Central memory CD4-positive, alpha-beta T cell (primary cell): ENCODE results near the gene TPCN2.

Experiments
- DNase-seq: peaks from one replicate; pipeline ENCODE4 v3.0.0; 2022

Gene TPCN2

GRCh38 chr11:69167916-69168691 lies 119.4 kb downstream of the TPCN2 start:
- DNase-seq, result no peak

GRCh38 chr11:69169479-69169878 lies 120.7 kb downstream of the TPCN2 start:
- no peak for DNase-seq

- no peak for DNase-seq
Observed at GRCh38 chr11:69170704-69171103, 122.0 kb downstream of the TPCN2 start.

GRCh38 chr11:69171476-69172240 lies 122.9 kb downstream of the TPCN2 start:
- DNase-seq, result no peak

- no peak for DNase-seq
Observed at GRCh38 chr11:69172674-69173073, 123.9 kb downstream of the TPCN2 start.

GRCh38 chr11:69173331-69173730 lies 124.6 kb downstream of the TPCN2 start:
- no peak for DNase-seq

GRCh38 chr11:69173925-69174581 lies 125.3 kb downstream of the TPCN2 start:
- DNase-seq, result no peak

- no peak for DNase-seq
Observed at GRCh38 chr11:69174841-69175240, 126.1 kb downstream of the TPCN2 start.

- no peak for DNase-seq
Observed at GRCh38 chr11:69178819-69179482, 130.2 kb downstream of the TPCN2 start.

- DNase-seq, result no peak
Observed at GRCh38 chr11:69180226-69180625, 131.5 kb downstream of the TPCN2 start.

GRCh38 chr11:69180726-69181125 lies 132.0 kb downstream of the TPCN2 start:
- DNase-seq, result no peak

GRCh38 chr11:69183613-69184012 lies 134.9 kb downstream of the TPCN2 start:
- DNase-seq, result no peak
